GM12872 (cell line): ENCODE data around the gene S100G.

Experiments
- TF ChIP-seq, protein P1 (sequence below): IDR thresholded peaks from 3 replicates; pipeline ENCODE4 v1.5.1; 2011; ENCODE audit warnings: low read depth, mild to moderate bottlenecking, low read length, moderate library complexity; ENCODE audit not compliant: insufficient read depth

Gene S100G

DNA sequence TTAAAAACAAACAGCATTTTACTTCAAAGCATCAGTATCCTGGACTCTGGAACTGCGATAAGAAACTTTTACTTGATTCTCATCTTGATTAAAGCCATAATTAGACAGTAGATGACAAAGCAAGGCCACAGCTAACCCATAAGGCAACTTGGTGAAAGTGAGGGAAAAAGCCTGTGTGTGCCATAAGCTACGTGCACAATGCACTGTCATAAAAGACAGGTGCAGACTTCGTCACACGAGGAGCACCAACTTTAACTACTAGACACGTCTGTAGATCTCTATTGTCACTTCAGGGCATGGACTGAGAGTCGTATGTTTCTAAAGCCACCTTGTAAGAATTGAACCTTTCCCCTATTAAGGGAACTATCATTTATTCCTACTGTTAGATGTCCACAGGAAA lies 49.4 kb downstream of the S100G start:
- TF ChIP-seq, protein P1, sequence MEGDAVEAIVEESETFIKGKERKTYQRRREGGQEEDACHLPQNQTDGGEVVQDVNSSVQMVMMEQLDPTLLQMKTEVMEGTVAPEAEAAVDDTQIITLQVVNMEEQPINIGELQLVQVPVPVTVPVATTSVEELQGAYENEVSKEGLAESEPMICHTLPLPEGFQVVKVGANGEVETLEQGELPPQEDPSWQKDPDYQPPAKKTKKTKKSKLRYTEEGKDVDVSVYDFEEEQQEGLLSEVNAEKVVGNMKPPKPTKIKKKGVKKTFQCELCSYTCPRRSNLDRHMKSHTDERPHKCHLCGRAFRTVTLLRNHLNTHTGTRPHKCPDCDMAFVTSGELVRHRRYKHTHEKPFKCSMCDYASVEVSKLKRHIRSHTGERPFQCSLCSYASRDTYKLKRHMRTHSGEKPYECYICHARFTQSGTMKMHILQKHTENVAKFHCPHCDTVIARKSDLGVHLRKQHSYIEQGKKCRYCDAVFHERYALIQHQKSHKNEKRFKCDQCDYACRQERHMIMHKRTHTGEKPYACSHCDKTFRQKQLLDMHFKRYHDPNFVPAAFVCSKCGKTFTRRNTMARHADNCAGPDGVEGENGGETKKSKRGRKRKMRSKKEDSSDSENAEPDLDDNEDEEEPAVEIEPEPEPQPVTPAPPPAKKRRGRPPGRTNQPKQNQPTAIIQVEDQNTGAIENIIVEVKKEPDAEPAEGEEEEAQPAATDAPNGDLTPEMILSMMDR: no peak

DNA sequence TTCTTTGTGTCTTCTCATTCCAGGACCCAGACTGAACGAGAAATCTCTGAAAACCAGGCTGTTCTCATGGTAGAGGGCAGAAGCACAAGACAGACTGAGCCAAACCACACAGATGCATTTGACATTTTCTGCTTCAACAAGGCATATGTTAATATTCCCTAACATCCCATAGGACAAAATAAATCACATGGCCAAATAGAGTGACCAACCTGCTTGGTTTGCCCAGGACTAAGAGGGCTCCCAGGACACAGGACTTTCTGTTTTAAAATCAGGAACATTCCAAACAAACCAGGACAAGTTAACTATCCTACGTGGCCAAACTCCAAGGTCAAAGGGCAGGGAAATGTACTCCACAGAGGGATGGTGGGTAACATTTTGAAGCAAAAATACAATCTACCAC lies 50.8 kb downstream of the S100G start:
- TF ChIP-seq, protein P1: no peak

DNA sequence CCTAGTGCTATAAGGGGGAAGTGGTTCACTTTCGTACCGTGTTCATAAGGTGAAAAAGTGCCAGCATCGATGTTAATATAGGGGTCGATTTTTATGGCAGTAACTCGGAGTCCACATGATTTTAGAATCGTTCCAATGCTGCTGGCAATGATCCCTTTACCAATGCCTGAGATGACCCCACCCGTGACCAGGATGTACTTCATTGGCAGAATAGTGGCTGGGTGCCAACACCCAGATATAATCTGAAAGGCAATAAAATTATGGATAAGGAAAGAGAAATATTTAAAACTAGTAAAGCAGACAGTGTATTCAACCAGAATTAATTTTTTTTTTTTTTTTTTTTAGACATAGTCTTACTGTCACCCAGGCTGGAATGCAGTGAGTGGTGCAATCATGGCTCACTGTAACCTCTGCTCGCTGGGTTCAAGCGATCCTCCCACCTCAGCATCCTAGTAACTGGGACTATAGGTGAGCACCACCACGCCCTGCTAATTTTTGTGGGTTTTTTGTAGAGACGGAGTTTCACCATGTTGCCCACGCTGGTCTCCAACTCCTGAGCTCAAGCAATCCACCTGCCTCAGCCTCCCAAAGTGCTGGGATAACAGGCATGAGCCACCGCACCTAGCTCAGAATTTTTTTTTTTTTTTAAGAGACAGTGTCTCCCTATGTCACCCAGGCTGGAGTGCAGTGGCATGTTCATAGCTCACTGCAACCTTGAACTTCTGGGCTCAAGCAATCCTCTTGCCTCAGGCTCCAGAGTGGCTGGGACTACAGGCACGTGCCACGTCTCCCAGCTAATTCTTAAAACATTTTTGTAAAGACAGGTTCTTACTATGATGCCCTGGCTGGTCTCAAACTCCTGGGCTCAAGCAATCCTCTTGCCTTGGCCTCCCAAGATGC lies 53.0 kb downstream of the S100G start:
- TF ChIP-seq, protein P1: no peak
